CD14-positive monocyte (primary cell): ENCODE data around the gene RCN2. TPM values are rescaled to one million over a fixed set of nuclear protein-coding genes. Genes with fewer than 3 reads are reported as not detected.
"Not testable (repeated sequence)": the region's sequence is repeated elsewhere in the genome, so short reads cannot be mapped to it uniquely, and the experiment has no call there.

Experiments used
- DNase-seq, 3 donors: peaks; one replicate each; pipeline ENCODE4 v3.0.0-alpha.2; 2011 to 2022
- H2AFZ ChIP-seq: 2 replicates; pipeline ENCODE4 v1.6.0; 2012; ENCODE audit warnings: mild to moderate bottlenecking, low read depth, low read length, inconsistent platforms; ENCODE audit not compliant: insufficient read depth, poor library complexity, severe bottlenecking
- H3K27ac ChIP-seq, 2 donors: 1 replicate in 1 of 2; 2 replicates in 1 of 2; pipeline ENCODE4 v1.5.1; 2012 to 2013; ENCODE audit warnings: low read length in 2 of 2, control low read depth in 1 of 2, inconsistent platforms in 1 of 2, low read depth in 1 of 2, mild to moderate bottlenecking in 1 of 2
- H3K27me3 ChIP-seq, 2 donors: one replicate each; pipeline versions ENCODE4 v1.6.0 to v1.6.1; 2011 to 2013; ENCODE audit warnings: low read length in 2 of 2; ENCODE audit not compliant: control insufficient read depth in 2 of 2, insufficient read depth in 2 of 2
- H3K36me3 ChIP-seq, 2 donors: replicated peaks in 1 of 2; 1 replicate in 1 of 2; 2 replicates in 1 of 2; pipeline versions ENCODE4 v1.5.1 to v1.6.1; 2012 to 2013; ENCODE audit warnings: low read length in 2 of 2, control low read depth in 1 of 2, inconsistent platforms in 1 of 2, mild to moderate bottlenecking in 1 of 2; ENCODE audit not compliant: insufficient read depth in 2 of 2, control insufficient read depth in 1 of 2
- H3K4me1 ChIP-seq, 2 donors: 1 replicate in 1 of 2; 2 replicates in 1 of 2; pipeline versions ENCODE4 v1.5.1 to v1.6.1; 2012 to 2013; ENCODE audit warnings: low read length in 2 of 2, control low read depth in 1 of 2, inconsistent platforms in 1 of 2, mild to moderate bottlenecking in 1 of 2, moderate library complexity in 1 of 2; ENCODE audit not compliant: insufficient read depth in 2 of 2, control insufficient read depth in 1 of 2
- H3K4me2 ChIP-seq: replicated peaks from 2 replicates; pipeline ENCODE3; 2012; ENCODE audit warnings: low read length, moderate library complexity, mild to moderate bottlenecking; ENCODE audit not compliant: poor library complexity, severe bottlenecking; ENCODE audit errors: extremely low read depth
- H3K4me3 ChIP-seq, 3 experiments: fragments of 200-600 bp in 1 of 3; sonication (generic) in 1 of 3; replicated peaks in 1 of 3; 1 replicate in 2 of 3; 2 replicates in 1 of 3; pipeline ENCODE4 v1.5.1; 2011 to 2013; ENCODE audit warnings: low read length in 3 of 3, mild to moderate bottlenecking in 3 of 3, control low read depth in 2 of 3, low read depth in 2 of 3, inconsistent platforms in 1 of 3, moderate library complexity in 1 of 3
- H3K79me2 ChIP-seq: 2 replicates; pipeline ENCODE4 v1.6.0; 2012; ENCODE audit warnings: mild to moderate bottlenecking, control low read depth, inconsistent platforms, low read length, moderate library complexity; ENCODE audit not compliant: insufficient read depth
- H3K9ac ChIP-seq: 2 replicates; pipeline ENCODE4 v1.6.0; 2017; ENCODE audit warnings: low read length, mild to moderate bottlenecking; ENCODE audit not compliant: insufficient read depth, poor library complexity, severe bottlenecking
- H3K9me3 ChIP-seq, 2 donors: replicated peaks in 1 of 2; 1 replicate in 1 of 2; 2 replicates in 1 of 2; pipeline versions ENCODE4 v1.5.1 to v1.6.1; 2012 to 2013; ENCODE audit warnings: low read length in 2 of 2, control low read depth in 1 of 2; ENCODE audit not compliant: control insufficient read depth in 1 of 2, insufficient read depth in 1 of 2
- H4K20me1 ChIP-seq: 2 replicates; pipeline ENCODE4 v1.6.0; 2012; ENCODE audit warnings: mild to moderate bottlenecking, low read length, control low read depth, moderate library complexity; ENCODE audit not compliant: insufficient read depth
- H3K27ac Mint-ChIP-seq, 7 donors: one replicate each; pipeline ENCODE4 v1.8.0; 2020; ENCODE audit warnings: mild to moderate bottlenecking in 7 of 7, mixed read lengths in 7 of 7, moderate library complexity in 6 of 7, inconsistent platforms in 2 of 7
- H3K27me3 Mint-ChIP-seq, 3 donors: one replicate each; pipeline ENCODE4 v1.8.0; 2021 to 2022; ENCODE audit warnings: low read depth in 3 of 3, mild to moderate bottlenecking in 3 of 3, mixed read lengths in 3 of 3, moderate library complexity in 3 of 3, inconsistent platforms in 1 of 3
- H3K36me3 Mint-ChIP-seq, 2 donors: one replicate each; pipeline ENCODE4 v1.8.0; 2020; ENCODE audit warnings: mixed read lengths in 2 of 2, inconsistent platforms in 1 of 2, mild to moderate bottlenecking in 1 of 2
- H3K4me1 Mint-ChIP-seq: one replicate; pipeline ENCODE4 v1.8.0; 2020; ENCODE audit warnings: mild to moderate bottlenecking, mixed read lengths
- H3K4me3 Mint-ChIP-seq, 2 donors: one replicate each; pipeline ENCODE4 v1.8.0; 2020; ENCODE audit warnings: mild to moderate bottlenecking in 2 of 2, mixed read lengths in 2 of 2, moderate library complexity in 1 of 2
- H3K9me3 Mint-ChIP-seq, 7 donors: one replicate each; pipeline ENCODE4 v1.8.0; 2020 to 2022; ENCODE audit warnings: mixed read lengths in 7 of 7, mild to moderate bottlenecking in 6 of 7, moderate library complexity in 6 of 7, inconsistent platforms in 2 of 7
- WGBS: methylation state at CpG from one replicate; pipeline ENCODE4 v1.1.5; 2013; ENCODE audit warnings: missing lambda C conversion rate; ENCODE audit not compliant: insufficient coverage; 5-methylcytosine and 5-hydroxymethylcytosine counted together
- intact Hi-C, 2 donors: fragments of 100-400 bp; cut with micrococcal nuclease; formaldehyde crosslinking; loops; one replicate each; pipeline versions ENCODE4 v1.15.0 to v1.15.1; 2023
- polyA plus RNA-seq, 3 donors: library from polyadenylated mRNA; depleted of rRNA in 1 of 3; unstranded in 2 of 3; stranded (reverse) in 1 of 3; fragments of 300-500 nt in 2 of 3; fragments of >200 nt in 1 of 3; fragmentation: Illumina TruSeq in 2 of 3; gene quantifications; 1 replicate in 2 of 3; 2 replicates in 1 of 3; pipeline ENCODE4 v1.2.3, GENCODE V29; 2012 to 2021
- TF ChIP-seq, protein P1 (sequence below): fragments of 200-600 bp; IDR thresholded peaks from one replicate; pipeline ENCODE4 v1.8.0; 2022; ENCODE audit warnings: antibody characterized with exemption, mild to moderate bottlenecking

Gene RCN2
- polyA plus RNA-seq, 3 donors = 7.1 to 16.4 (median 13.2) TPM

DNA sequence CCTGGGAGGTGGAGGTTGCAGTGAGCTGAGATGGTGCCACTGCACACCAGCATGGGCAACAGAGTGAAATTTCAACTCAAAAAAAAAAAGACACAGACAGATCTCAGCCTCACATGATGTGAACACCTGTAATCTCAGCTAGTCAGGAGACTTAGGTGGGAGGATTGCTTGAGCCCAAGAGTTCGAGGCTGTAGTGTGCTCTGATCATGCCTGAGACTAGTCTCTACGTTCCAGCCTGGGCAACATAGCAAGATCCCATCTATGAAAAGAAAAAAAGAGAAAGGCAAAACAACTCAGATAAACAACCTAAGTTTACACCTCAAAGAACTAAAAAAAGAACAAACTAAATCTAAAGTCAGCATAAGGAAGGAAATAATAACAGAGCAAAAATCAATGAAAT lies 37.4 kb upstream of the RCN2 start:
- Histone ChIP-seq H2AFZ (no peak overlapping the region), H3K27me3 (no peaks in the 10 kb centered on the region), H3K4me2 (no peak overlapping the region), H3K27ac (no peak overlapping the region), H3K4me1 (no peaks in the 10 kb centered on the region), H3K9ac (no peak overlapping the region), H3K4me3 (no peak overlapping the region), H3K9me3 (no peaks in the 10 kb centered on the region), H4K20me1 (no peaks in the 10 kb centered on the region), H3K36me3 (no peaks in the 10 kb centered on the region), H3K79me2 (peaks cover 20% of the 10 kb centered on the region)
- Mint-ChIP-seq H3K4me1 (peaks cover 13% of the 10 kb centered on the region), H3K27me3 (peaks cover 0 to 2% (median 0%) of the 10 kb centered on the region in 3 donors), H3K36me3 (peaks cover 13 to 28% of the 10 kb centered on the region in 2 donors), H3K9me3 (peaks cover 3 to 17% (median 7%) of the 10 kb centered on the region in 7 donors), H3K27ac (peak overlapping the region in 1 of 7 donors; percentile 12), H3K4me3 (no peak overlapping the region)
- intact Hi-C loops = no loop called here
- TF ChIP-seq, protein P1, sequence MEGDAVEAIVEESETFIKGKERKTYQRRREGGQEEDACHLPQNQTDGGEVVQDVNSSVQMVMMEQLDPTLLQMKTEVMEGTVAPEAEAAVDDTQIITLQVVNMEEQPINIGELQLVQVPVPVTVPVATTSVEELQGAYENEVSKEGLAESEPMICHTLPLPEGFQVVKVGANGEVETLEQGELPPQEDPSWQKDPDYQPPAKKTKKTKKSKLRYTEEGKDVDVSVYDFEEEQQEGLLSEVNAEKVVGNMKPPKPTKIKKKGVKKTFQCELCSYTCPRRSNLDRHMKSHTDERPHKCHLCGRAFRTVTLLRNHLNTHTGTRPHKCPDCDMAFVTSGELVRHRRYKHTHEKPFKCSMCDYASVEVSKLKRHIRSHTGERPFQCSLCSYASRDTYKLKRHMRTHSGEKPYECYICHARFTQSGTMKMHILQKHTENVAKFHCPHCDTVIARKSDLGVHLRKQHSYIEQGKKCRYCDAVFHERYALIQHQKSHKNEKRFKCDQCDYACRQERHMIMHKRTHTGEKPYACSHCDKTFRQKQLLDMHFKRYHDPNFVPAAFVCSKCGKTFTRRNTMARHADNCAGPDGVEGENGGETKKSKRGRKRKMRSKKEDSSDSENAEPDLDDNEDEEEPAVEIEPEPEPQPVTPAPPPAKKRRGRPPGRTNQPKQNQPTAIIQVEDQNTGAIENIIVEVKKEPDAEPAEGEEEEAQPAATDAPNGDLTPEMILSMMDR = no peak
- DNase-seq = no peak
- 100% methylated on average over 2 of the region's 2 CpGs for WGBS

DNA sequence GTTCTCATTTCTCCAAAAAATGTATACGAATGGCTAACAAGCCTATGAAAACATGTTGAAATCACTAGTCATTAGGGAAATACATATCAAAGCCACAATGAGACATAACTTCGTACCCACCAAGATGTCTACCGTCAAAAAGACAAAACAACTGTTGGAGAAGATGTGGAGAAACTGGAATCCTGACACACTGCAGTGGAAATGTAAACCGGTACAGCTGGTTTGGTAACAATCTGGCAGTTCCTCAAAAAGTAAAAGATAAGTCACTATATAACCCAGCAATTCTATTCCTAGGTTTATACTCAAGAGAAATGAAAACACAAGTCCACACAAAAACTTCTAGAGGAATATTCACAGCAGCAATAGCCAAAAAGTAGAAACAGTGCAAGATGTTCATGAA lies 33.4 kb upstream of the RCN2 start:
- Histone ChIP-seq H3K79me2 (peaks cover 29% of the 10 kb centered on the region), H3K9me3 (no peaks in the 10 kb centered on the region), H3K27ac (no peak overlapping the region), H3K36me3 (no peaks in the 10 kb centered on the region), H2AFZ (no peak overlapping the region), H3K4me1 (peaks cover under 1 to 8% of the 10 kb centered on the region in 2 donors), H3K9ac (no peak overlapping the region), H3K4me2 (no peak overlapping the region), H4K20me1 (no peaks in the 10 kb centered on the region), H3K4me3 (no peak overlapping the region), H3K27me3 (no peaks in the 10 kb centered on the region)
- Mint-ChIP-seq H3K27me3 (peaks cover 0 to 2% (median 2%) of the 10 kb centered on the region in 3 donors), H3K4me1 (peaks cover 21% of the 10 kb centered on the region), H3K4me3 (no peak overlapping the region), H3K27ac (peak overlapping the region in 1 of 7 donors; percentile 26), H3K9me3 (peaks cover 0 to 5% (median 3%) of the 10 kb centered on the region in 7 donors), H3K36me3 (peaks cover 13 to 28% of the 10 kb centered on the region in 2 donors)
- TF ChIP-seq, protein P1 = no peak
- WGBS = no CpG with 5 or more reads among the region's 4 CpGs
- intact Hi-C loops = no loop called here
- no peak for DNase-seq

DNA sequence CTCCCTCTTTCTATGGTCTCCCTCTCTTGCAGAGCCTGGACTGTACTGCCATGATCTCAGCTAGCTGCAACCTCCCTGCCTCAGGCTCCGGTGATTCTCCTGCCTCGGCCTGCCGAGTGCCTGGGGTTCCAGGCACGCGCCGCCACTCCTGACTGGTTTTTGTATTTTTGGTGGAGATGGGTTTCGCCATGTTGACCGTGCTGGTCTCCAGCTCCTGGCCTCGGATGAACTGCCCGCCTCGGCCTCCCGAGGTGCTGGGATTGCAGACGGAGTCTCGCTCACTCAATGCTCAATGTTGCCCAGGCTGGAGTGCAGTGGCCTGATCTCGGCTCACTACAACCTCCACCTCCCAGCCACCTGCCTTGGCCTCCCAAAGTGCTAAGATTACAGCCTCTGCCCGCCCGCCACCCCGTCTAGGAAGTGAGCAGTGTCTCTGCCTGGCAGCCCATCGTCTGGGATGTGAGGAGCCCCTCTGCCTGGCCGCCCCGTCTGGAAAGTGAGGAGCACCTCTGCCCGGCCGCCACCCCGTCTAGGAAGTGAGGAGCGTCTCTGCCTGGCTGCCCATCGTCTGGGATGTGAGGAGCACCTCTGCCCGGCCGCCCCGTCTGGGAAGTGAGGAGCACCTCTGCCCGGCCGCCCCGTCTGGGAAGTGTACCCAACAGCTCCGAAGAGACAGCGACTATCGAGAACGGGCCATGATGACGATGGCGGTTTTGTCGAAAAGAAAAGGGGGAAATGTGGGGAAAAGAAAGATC lies 32.2 kb upstream of the RCN2 start:
- H3K4me3 ChIP-seq, H3K27me3 Mint-ChIP-seq, H3K27me3 ChIP-seq, H3K9ac ChIP-seq, H3K27ac Mint-ChIP-seq, H4K20me1 ChIP-seq, H3K4me2 ChIP-seq, intact Hi-C loops, DNase-seq, H2AFZ ChIP-seq, H3K27ac ChIP-seq, H3K9me3 Mint-ChIP-seq, H3K4me3 Mint-ChIP-seq, H3K9me3 ChIP-seq, H3K36me3 ChIP-seq: not testable (repeated sequence)
- WGBS = 91% methylated on average over 18 of the region's 39 CpGs
- peaks cover 33% of the 10 kb centered on the region for H3K4me1 Mint-ChIP-seq
- H3K79me2 ChIP-seq = peaks cover 31% of the 10 kb centered on the region
- H3K36me3 Mint-ChIP-seq = peaks cover 7 to 18% of the 10 kb centered on the region in 2 donors
- peaks cover 12 to 20% of the 10 kb centered on the region in 2 donors for H3K4me1 ChIP-seq
